GM06990 (cell line): ENCODE measurements around the gene NECTIN3.

Source experiments
- DNase-seq: peaks from one replicate; pipeline ENCODE4 v3.0.0-alpha.2; 2011; ENCODE audit not compliant: insufficient read length; ENCODE audit errors: extremely low read depth
- H3K27me3 ChIP-seq: replicated peaks from 2 replicates; pipeline ENCODE4 v1.6.0; 2011; ENCODE audit warnings: low read length; ENCODE audit not compliant: control insufficient read depth, insufficient read depth
- H3K36me3 ChIP-seq: 2 replicates; pipeline ENCODE4 v1.5.1; 2011; ENCODE audit warnings: low read length; ENCODE audit not compliant: control insufficient read depth, insufficient read depth
- H3K4me3 ChIP-seq: replicated peaks from 2 replicates; pipeline ENCODE4 v1.5.1; 2011; ENCODE audit warnings: low read depth, mild to moderate bottlenecking, control low read depth, low read length
- CTCF ChIP-seq: IDR thresholded peaks from 2 replicates; pipeline ENCODE4 v1.5.1; 2011; ENCODE audit warnings: low read length, control low read depth, mild to moderate bottlenecking, inconsistent platforms; ENCODE audit not compliant: insufficient read depth, poor library complexity, severe bottlenecking

Gene NECTIN3

GRCh38 chr3:111128884-111129283 lies 57.3 kb downstream of the NECTIN3 start:
- DNase-seq = no peak
- Histone ChIP-seq H3K36me3 (no peaks in the 10 kb centered on the region), H3K27me3 (no peaks in the 10 kb centered on the region), H3K4me3 (no peak overlapping the region)
- TF ChIP-seq CTCF = no peak

GRCh38 chr3:111130827-111131226 lies 59.2 kb downstream of the NECTIN3 start:
- Histone ChIP-seq H3K27me3 (no peaks in the 10 kb centered on the region), H3K4me3 (no peak overlapping the region), H3K36me3 (no peaks in the 10 kb centered on the region)
- no peak for TF ChIP-seq CTCF
- no peak for DNase-seq

GRCh38 chr3:111134302-111134701 lies 62.7 kb downstream of the NECTIN3 start:
- Histone ChIP-seq H3K36me3 (no peaks in the 10 kb centered on the region), H3K27me3 (no peaks in the 10 kb centered on the region), H3K4me3 (no peak overlapping the region)
- no peak for DNase-seq
- no peak for TF ChIP-seq CTCF

GRCh38 chr3:111151438-111151837 lies 79.8 kb downstream of the NECTIN3 start:
- no peaks in the 10 kb centered on the region for H3K36me3 ChIP-seq
- no peak for TF ChIP-seq CTCF
- H3K4me3 ChIP-seq = no peak overlapping the region
- H3K27me3 ChIP-seq = no peaks in the 10 kb centered on the region
- no peak for DNase-seq

GRCh38 chr3:111152496-111152895 lies 80.9 kb downstream of the NECTIN3 start:
- no peak for DNase-seq
- no peaks in the 10 kb centered on the region for H3K27me3 ChIP-seq
- H3K4me3 ChIP-seq = no peak overlapping the region
- no peak for TF ChIP-seq CTCF
- no peaks in the 10 kb centered on the region for H3K36me3 ChIP-seq

GRCh38 chr3:111156517-111156916 lies 84.9 kb downstream of the NECTIN3 start:
- Histone ChIP-seq H3K4me3 (no peak overlapping the region), H3K36me3 (no peaks in the 10 kb centered on the region), H3K27me3 (no peaks in the 10 kb centered on the region)
- DNase-seq = no peak
- TF ChIP-seq CTCF = no peak
